Stimulated activated CD4-positive, alpha-beta T cell treated with anti-CD3 and anti-CD28 coated beads, Interleukin-12 subunit alpha, Interleukin-12 subunit beta, amount 100 ng/mL, for 4 hours (primary cell): ENCODE data around the gene CAMK2D.
A peak's percentile ranks its signal among the peaks of the same experiment; 100 is the strongest.

Experiments
- DNase-seq: peaks from one replicate; pipeline ENCODE4 v3.0.0-alpha.2; 2020

CAMK2D gene

GRCh38 chr4:113504422-113504821, 257.1 kb downstream of the CAMK2D start:
- DNase-seq = no peak

DNA sequence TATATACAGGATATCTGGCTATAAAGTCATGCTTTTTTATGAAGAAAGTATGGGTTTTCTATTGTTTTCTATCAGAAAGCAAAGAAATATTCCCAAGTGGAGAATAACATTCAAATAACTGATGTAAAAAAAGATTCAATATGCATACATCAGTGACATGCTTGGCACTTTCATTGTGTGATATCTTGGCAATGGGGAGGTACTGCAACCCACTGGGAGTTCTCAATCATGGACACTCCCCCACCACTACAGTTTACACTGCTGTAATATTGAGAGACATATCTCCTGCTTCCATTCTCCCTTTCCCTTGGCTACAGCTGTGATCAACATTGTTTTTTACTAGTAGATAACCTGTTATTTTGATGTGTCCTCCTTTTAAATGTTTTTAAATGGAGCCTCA, 257.8 kb downstream of the CAMK2D start:
- no peak for DNase-seq

- no peak for DNase-seq
Observed at GRCh38 chr4:113502906-113503305, 258.6 kb downstream of the CAMK2D start.

- no peak for DNase-seq
Observed at GRCh38 chr4:113502476-113502875, 259.1 kb downstream of the CAMK2D start.

DNA sequence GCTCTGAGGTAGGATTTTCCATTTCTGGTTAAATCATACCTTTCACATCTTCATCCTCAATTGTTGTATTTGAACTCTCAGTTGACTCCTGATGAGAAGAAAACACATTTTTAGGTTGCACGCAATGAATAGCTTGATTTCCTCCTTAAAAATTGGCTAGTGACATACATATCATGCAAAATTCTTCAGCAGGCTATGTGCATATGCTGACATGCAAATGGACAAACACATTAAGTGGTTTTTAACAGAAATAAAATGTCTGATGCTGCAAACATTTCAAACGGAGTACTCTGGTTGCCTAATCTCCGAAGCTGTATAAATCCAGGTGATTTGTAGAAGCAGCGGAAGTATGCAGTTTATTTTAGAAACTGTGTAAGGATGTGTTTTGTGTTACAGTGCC, 261.1 kb downstream of the CAMK2D start:
- no peak for DNase-seq

GRCh38 chr4:113499696-113500095, 261.8 kb downstream of the CAMK2D start:
- DNase-seq = no peak

- DNase-seq = no peak
Observed at GRCh38 chr4:113499166-113499565, 262.4 kb downstream of the CAMK2D start.

DNA sequence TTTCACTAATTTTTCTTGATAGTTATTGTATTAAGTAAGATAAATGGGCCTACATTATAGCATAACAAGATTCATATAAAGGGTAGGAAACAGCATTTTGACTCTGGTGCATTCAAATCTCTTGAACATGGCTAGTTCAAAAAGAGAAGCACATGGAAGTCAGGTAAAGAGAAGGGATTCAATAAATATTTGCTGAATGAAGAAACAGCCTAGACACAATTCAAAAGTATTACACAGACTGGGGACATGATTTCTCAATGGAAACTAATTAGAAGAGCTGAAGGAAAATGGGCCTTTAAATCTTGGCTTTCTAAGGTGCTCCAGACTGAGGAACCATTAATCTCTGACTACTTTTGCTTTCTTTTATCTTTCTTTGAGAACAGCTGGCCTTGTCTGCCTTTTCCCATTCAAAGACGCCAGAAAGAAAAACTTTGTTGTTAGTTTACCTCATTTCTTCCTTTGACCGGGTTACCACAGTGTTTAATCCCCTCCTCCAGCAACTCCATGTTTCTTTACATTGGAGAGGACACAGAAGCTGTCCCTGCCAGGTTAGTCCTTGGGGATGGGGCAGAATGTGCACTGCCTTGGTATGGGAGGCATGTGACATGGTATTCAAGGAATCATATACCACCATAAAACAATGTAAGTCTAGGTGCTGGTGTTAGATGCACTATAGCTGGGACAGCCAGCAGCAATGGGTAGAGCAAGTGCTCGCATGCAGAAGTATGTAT, 264.2 kb downstream of the CAMK2D start:
- DNase-seq = no peak

DNA sequence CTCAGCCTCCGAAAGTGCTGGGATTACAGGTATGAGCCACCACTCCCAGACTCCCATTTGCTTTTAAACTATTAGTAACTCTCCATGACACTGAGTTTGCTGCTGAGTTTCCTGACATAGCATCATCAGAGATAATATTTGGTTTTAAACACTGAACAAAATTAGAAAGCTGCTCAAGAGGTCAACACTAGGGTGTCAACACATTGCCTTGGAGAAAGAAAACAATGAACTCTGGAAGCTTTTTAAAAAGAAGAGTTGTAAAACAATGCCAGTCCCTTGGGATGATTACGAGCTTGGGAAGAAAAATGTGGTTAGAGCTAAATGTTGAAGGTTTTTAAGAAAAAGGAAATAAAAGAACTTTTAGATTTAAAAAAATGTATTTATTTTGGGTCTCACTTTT, 264.8 kb downstream of the CAMK2D start:
- no peak for DNase-seq

- DNase-seq = no peak
Observed at GRCh38 chr4:113495790-113496189, 265.7 kb downstream of the CAMK2D start.

- DNase-seq = no peak
Observed at GRCh38 chr4:113483131-113483530, 278.4 kb downstream of the CAMK2D start.

DNA sequence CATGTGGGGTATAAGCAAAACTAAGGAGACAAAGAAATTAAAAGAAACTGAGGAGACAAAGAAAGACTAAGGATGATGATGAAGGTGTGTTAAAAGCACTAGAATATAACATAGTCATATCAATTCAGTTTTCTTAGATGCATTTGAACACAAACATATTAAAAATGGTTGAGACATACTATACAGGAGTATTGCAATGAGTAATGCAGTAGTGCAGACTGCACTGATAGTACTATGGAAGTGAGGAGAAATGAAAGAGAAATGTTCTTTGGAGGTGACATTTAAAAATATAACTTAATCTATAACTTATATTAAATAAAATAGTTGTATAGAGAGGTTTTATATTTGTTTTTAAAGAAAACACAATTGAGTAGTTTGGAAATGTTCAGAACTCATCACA, 279.2 kb downstream of the CAMK2D start:
- DNase-seq = no peak

- no peak for DNase-seq
Observed at GRCh38 chr4:113481820-113482219, 279.7 kb downstream of the CAMK2D start.

- DNase-seq = no peak
Observed at GRCh38 chr4:113480109-113480508, 281.4 kb downstream of the CAMK2D start.

GRCh38 chr4:113478032-113478431, 283.5 kb downstream of the CAMK2D start:
- no peak for DNase-seq

GRCh38 chr4:113476800-113477199, 284.7 kb downstream of the CAMK2D start:
- DNase-seq = peak; percentile 36

DNA sequence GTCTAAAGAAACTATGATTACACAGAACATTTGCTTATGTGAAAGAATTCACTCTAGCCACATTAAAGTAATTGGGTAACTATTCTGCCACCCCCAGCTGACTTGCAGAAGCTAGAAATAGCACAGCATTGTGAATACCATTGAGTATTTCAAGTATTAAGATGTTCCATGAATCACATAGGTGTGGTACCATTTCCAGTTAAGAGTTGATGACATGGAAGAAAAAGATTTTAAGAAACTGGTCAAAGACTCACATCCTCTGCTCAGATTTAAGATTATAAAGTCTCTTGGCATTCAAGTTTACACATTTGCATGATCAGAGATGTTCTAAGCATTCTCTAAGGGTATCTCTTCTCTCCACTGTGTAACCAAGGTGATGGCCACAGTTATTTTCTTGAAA, 287.5 kb downstream of the CAMK2D start:
- DNase-seq = no peak

GRCh38 chr4:113472864-113473263, 288.7 kb downstream of the CAMK2D start:
- no peak for DNase-seq

DNA sequence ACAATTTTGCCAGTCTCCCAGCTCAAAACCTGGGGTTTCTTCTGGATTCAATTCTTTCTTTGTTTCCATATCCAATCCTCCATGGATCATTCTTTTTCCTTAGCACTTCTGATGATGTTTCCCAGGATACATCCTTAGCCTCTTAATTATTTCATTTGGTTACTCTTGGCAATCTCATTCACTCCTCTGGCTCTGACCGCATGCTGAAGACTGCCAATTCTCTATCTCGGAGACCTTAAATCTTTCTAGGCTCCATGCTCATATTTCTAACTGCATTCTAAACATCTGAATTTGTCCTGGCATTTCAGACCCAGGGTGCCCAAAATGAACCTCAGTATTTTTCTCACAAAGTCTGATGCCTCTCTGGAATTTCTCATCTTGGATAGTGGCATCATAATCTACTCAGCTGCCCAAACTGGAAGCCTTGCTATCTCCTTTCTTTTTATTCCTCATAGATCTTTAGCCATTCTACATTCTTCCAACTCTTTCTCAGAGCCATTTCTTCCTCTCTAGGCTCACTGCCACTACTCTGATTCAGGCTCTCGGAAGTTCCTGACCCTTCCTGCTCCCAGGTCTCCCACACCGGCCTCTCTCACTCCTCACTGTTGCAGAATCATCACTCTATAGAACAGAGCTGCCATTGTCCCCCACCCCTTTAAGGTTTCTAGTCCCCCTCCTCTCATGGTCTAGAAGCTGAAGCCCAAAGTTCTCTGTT, 290.2 kb downstream of the CAMK2D start:
- DNase-seq = no peak

- no peak for DNase-seq
Observed at GRCh38 chr4:113469926-113470325, 291.6 kb downstream of the CAMK2D start.

GRCh38 chr4:113469023-113469390, 292.5 kb downstream of the CAMK2D start:
- DNase-seq = no peak

DNA sequence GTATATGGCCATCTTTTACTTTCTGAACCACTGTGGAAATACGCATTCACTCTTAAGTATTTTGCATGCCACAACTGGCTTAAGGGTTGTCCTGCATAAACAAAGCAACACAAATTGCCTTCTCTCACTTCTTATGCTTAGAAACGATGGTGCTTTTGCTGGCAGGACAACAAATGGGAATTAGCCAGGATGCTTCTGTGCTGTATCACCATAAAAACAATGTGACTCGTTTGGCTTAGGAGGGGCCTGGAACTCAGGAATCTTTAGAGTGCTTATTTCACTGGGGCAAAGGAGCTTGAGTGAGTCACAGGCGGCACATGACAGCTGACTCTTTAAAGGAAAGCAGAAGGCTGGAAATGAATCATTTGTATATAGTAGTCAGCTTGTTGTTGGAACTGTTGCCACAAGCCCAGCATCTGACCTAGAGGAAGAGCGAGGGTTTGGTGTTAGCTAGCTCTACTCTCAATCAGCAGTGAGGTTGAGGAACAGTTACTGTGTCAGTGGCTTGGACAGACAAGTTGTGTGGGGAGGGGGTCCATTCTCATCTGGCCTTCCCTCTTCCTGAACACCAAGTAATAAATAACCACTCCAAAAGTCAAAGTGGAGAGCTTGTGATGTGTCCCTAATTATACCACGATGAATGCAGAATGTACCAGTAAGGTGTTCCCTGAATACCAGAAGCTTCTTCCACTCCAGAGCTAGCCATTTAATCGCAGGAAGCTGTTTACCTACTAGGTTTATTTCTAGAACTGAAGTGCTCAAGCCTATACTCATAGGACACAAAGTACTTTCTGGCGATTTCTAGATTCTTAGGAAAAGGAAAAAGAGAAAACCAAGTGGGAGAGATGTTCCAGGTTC, 293.1 kb downstream of the CAMK2D start:
- peak; percentile 18 for DNase-seq

DNA sequence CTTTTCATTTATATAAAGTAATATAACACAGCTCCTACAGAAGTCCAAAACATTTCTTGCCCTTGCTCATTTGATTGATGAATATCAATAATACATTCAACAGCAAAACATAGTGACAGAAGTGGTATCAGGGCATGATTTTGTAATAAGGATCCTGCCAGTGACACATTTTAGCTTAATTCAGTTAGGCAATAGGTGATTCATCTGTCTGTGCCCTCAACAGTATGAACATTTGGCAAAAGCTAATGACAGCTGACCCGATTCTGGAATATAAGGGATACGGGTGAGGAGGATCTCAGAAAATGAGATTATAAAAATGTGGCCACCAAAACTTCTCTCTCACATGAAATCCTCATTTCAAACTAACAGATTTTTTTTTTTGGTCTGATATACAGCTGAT, 294.0 kb downstream of the CAMK2D start:
- DNase-seq = no peak

GRCh38 chr4:113462286-113462685, 299.3 kb downstream of the CAMK2D start:
- no peak for DNase-seq
